Measurements from ENCODE around the gene SGTA.
A peak's percentile ranks its signal among the peaks of the same experiment; 100 is the strongest.

The SGTA gene

DNA sequence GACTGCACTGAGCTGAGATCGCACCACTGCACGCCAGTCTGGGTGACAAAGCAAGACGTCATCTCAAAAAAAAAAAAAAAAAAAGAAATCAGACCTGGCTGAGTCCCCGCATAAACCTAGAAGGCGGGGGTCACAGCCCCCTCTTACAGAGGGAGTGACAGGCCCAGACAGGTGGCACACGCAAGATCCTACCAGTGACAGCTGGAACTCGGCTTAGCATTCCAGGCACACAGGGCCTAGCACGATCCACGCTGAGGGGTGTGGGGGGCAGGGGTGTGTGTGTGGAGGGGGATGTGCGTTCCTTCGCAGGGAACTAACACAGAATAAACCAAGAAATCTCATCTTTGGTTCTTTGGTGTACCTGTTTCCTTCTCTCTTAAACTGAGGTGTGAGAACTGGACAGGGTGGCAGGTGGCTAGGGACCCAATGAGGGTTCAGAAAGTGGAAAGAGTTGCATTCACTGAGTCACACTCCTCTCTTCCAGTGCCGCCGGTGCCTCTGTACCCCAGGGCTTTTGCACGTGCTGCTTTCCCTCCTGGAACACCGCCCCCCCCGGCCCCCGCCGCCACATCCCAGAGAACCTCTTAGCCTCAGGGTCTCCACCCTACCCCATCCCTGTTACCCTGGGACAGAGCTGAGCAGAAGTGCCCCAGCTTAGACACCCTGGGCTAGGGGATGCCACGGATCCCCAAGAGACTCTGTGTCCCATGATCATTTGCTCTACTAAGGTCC, 5.0 kb downstream of the SGTA start:
- TF ChIP-seq, protein P1, sequence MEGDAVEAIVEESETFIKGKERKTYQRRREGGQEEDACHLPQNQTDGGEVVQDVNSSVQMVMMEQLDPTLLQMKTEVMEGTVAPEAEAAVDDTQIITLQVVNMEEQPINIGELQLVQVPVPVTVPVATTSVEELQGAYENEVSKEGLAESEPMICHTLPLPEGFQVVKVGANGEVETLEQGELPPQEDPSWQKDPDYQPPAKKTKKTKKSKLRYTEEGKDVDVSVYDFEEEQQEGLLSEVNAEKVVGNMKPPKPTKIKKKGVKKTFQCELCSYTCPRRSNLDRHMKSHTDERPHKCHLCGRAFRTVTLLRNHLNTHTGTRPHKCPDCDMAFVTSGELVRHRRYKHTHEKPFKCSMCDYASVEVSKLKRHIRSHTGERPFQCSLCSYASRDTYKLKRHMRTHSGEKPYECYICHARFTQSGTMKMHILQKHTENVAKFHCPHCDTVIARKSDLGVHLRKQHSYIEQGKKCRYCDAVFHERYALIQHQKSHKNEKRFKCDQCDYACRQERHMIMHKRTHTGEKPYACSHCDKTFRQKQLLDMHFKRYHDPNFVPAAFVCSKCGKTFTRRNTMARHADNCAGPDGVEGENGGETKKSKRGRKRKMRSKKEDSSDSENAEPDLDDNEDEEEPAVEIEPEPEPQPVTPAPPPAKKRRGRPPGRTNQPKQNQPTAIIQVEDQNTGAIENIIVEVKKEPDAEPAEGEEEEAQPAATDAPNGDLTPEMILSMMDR (IDR thresholded peaks at IDR 0.05; ENCODE audit: extremely low read depth, insufficient read depth, missing control alignments) = no peak
- DNase-seq (ENCODE audit: low spot score) = no peak
- in situ Hi-C loops (cut with MboI; ENCODE audit: low pct_unique_long_range_greater_than_20kb, low sequenced_read_pairs, unreplicated experiment) = no loop called here

DNA sequence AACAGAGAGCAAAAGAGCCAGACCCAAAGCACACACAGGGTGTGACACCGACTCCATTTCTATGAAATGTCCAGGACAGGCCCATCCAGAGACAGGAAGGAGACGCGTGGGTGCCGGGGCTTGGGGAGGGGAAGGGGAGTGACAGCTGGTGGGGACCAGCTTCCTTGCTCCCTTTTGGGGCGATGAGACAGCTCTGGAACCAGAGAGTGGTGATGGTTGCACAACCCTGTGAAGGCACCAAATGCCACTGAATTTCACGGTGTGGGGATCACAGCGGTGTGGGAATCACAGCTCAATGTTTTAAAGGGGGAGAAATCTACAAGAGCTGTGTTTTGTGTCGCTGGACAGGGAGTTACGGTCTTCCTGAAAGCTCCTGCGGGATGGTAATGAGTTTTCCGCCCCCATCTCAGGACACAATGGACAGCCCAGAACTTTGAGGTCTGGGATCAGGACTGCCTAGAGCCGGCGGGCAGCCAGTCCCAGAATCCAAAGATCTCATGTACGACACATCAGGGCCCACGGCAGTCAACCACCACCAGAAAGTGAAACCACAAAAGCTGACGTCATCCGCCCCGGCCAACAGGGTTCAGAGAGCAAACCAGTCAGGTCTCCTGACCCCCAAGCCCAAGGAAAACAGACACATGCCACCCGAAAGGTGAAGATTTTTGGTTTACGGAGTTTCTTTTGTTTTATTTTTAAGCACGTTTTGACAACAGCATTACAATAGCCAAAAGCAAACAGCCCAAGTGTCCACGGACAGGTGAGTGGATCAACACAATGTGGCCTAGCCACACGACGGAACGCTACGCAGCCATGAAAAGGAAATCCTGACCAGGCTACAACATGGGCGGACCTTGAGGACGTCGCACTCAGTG, 7.3 kb downstream of the SGTA start:
- TF ChIP-seq, protein P1 (IDR thresholded peaks at IDR 0.05; ENCODE audit: extremely low read depth, insufficient read depth, missing control alignments) = no peak
- in situ Hi-C loops (cut with MboI; ENCODE audit: low pct_unique_long_range_greater_than_20kb, low sequenced_read_pairs, unreplicated experiment) = no loop called here
- peak; percentile 86 for DNase-seq (ENCODE audit: low spot score)

DNA sequence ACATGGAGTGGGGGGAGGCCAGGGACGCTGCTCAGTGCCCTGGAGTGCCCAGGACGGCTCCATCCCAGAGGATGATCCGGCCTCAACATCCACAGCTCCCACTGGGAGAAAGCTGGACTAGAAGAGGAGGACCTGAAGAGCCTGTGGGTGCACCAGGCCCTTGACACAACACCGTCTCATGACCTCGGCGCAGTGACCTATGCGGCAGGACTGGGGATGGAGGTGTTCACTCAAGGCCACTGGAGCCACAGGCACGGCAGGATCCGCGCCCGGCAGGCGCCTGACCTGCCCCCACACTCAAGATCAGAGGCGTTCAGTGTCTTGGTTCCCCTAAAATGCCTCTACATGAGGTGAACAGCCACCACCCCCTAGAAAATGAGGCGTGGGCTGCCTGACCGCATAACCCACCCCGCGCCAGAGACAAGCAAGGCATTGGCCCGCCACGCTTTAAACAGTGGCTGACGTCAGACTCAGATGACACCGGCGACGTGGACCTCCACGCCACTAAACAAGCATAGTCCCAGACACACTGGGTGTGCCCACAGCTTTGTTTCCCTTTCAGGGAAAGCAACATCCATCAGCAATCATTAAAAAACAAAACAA, 8.0 kb downstream of the SGTA start:
- in situ Hi-C loops (cut with MboI; ENCODE audit: low pct_unique_long_range_greater_than_20kb, low sequenced_read_pairs, unreplicated experiment) = no loop called here
- no peak for DNase-seq (ENCODE audit: low spot score)
- TF ChIP-seq, protein P1 (IDR thresholded peaks at IDR 0.05; ENCODE audit: extremely low read depth, insufficient read depth, missing control alignments) = no peak

DNA sequence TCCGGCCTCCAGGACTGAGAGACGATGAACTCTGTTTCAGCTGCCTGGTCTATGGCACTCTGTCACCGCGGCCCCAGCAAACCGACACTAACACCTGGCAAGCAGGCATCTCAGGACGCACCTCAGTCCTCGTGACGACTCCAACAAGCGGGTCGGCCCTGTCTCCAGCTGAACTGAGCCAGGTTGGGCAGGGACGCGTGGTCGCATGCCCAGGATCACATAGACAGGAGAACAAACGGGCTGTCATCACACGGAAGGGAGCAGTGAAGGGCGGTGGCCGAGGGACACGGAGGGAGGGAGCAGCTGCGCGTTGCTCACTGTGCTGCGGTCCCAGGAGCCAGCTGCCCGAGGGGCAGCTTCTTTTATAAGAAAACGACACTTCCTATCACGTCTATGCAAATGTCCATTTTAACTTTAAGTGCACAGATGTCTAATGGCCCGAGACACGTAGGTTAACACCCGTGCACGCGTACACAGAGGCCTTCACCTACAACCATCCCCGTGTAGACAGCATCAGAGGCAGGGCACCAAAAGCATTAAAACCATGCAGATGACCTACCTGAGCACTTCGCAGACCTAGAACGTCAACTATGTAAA, 8.9 kb downstream of the SGTA start:
- TF ChIP-seq, protein P1 (IDR thresholded peaks at IDR 0.05; ENCODE audit: extremely low read depth, insufficient read depth, missing control alignments) = no peak
- DNase-seq (ENCODE audit: low spot score) = no peak
- in situ Hi-C loops (cut with MboI; ENCODE audit: low pct_unique_long_range_greater_than_20kb, low sequenced_read_pairs, unreplicated experiment) = no loop called here

DNA sequence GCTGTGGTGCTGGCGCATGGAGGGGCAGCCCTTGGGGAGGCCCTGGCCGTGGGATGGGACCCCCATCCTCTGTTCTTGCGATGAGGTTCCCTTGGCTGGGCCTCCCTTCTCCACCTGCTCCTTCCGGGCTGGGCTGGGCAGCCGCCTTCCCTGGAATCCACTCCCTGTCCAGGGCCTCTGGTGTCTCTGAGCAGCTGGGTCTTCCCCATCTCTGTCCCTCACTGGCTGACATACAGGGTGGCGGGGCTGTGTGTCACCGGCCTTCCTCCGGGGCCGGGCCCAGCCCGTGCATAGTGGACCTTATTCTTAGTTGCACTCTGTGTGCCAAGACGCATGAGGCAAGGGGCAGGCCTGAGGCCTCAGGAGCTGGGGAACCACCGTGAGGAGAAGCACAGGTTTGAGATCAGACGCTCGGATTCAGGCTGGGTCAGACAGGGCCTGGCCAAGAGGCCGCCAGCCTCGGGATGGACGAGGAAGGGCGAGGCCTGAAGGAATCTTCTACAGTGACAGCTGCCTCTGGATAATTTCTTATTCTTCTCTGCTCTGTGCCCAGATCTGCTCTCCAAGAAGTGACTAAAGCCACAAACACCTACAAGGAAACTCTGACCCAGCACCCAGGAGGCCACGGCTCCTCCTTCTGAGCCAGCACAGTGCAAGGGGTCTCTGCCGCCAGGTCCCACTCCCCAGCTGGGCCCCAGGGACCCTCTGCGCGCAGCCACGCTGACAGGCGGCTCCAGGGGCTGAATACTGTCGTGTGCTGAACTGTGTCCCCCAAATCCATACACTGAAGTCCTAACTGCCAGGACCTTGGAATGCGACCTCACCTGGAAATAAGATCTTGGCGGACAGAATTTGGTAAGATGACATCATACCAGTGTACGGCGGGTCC, 11.0 kb downstream of the SGTA start:
- in situ Hi-C loops (cut with MboI; ENCODE audit: low pct_unique_long_range_greater_than_20kb, low sequenced_read_pairs, unreplicated experiment) = no loop called here
- TF ChIP-seq, protein P1 (IDR thresholded peaks at IDR 0.05; ENCODE audit: extremely low read depth, insufficient read depth, missing control alignments) = no peak
- no peak for DNase-seq (ENCODE audit: low spot score)
